NOMO-1 treated with dmso at 0.1 percent for 144 hours (cell line): ENCODE results near the gene MX2.

ENCODE experiments used
- DNase-seq: peaks from one replicate; lab custom pipeline; 2025; ENCODE audit not compliant: unreplicated experiment; lab: John Stamatoyannopoulos, UW

Gene MX2

GRCh38 chr21:41432562-41433460, 71.0 kb downstream of the MX2 start:
- no peak for DNase-seq

GRCh38 chr21:41433566-41433965, 71.7 kb downstream of the MX2 start:
- DNase-seq: no peak

DNA sequence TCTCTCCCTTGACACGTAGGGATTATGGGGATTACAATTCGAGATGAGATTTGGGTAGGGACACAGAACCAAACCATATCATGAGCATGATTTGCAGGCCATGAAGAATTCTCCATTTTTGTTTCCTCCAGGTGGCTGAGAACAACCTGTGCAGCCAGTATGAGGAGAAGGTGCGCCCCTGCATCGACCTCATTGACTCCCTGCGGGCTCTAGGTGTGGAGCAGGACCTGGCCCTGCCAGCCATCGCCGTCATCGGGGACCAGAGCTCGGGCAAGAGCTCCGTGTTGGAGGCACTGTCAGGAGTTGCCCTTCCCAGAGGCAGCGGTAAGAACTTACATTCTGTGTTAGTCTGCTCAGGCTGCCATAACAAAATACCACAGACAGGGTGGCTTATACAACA, 73.9 kb downstream of the MX2 start:
- DNase-seq: no peak

DNA sequence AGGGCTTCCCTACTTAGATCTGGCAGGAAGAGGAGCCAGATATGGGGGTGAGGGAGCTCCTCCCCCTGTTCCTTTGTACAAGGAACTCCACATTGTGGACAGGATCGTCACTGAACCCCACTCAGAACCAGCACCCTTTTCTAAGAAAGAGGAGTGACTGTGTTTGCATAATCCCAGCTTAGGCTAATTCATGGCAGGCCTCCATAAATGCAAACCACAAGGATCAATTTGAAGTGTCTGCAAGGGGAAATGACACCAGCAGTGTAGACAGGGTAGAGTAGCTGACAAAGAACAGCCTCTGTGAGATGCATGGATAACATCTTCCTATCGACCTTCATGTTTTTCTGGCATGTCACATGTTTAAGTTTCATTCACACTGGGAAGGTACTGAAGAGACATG, 75.9 kb downstream of the MX2 start:
- DNase-seq: no peak

DNA sequence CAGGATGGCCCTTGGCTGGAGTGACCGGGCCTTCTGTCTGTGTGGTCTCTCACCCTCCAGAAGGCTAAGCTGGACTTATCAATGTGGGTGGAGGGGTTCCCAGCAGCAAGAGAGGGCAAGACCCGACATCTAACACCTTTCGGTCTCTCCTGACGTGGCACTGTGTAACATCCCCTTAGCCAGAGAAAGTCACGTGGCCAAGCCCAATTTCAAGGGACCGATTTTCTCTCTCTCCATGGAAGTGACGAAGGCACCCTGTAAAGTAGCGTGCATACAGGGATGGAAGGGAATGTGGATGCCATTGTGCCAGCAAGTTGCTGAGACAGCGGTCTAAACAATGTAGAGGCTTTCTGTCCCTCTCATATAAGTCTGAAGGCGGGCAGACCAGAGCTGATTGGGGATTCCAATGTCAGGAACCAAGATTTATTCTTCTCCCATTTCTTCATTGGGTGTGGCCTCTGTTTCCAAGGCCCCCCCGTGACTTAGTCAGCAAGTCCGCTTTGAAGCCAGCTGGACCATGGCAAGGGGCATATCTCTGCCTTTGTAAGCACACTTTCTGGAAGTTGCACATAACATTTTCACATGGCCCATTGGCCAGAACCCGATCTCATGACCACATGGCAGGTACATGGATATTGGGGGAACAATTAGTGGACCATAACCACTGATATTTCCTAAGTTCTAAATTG, 76.7 kb downstream of the MX2 start:
- DNase-seq: no peak

GRCh38 chr21:41439248-41439647, 77.4 kb downstream of the MX2 start:
- DNase-seq: no peak

GRCh38 chr21:41441546-41441945, 79.7 kb downstream of the MX2 start:
- no peak for DNase-seq

DNA sequence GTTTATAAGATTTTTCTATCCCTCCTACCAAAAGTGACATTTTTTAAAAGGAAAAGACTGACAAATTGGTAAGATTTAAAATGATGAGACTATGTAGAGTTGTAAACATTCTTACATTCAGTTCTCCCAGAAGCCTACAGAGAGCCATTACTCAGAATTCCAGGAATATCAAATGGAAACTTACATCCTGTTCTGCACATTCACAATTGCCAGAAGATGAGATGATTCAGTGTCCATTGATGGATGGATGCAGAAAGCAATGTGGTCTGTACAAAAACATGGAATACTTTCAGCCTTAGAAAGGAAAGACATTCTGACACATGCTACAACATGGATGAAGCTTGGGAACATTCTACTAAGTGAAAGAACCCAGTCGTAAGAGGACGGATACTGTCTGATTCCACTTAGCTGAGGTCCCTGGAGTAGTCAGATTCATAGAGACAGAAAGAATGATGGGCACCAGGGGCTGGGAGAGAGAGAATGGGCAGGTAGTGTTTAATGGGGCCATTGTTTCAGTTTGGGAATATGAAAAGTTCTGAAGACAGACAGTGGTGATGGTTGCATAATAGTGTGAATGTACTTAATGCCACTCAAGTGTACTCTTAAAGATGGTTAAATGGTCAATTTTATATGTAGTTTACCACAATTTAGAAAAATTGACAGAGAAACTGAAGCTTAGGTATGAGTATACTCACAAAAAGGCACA, 80.8 kb downstream of the MX2 start:
- DNase-seq: no peak

GRCh38 chr21:41443562-41443961, 81.7 kb downstream of the MX2 start:
- no peak for DNase-seq

- no peak for DNase-seq
Measured at GRCh38 chr21:41444703-41445464, 83.1 kb downstream of the MX2 start.

DNA sequence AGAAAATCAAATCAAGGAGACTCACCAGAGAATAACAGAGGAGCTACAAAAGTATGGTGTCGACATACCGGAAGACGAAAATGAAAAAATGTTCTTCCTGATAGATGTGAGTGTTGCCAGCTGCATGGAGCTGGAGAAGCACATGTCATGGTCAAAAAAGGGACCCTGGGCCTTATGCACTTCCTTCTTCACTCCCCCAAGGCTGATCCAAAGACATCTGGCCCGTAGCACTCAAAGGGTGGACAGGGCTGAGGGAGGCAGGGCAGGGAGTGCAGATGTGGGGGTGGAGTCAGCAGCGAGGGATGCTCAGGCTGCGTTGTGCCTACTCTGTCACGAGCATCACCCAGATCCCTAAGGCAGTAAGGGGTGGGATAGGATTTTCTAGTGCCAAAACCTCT, 83.6 kb downstream of the MX2 start:
- DNase-seq: no peak

DNA sequence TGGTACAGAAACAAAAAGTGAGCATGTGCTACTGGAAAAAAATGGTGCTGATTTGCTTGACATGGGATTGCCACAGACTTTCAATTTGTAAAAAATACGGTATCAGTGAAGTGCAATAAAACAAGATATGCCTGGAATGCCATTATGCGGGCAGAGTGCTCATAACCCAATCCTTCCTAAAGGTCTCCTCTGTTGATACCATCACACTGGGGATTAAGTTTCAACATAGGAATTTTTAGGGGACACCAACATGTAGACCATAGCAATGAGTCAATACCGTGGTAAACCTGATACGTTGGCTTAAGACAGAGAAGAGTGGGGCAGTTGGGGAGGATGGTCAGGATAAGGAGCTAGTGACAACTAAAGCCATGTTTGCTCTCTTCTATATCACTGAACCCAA, 84.8 kb downstream of the MX2 start:
- DNase-seq: no peak

DNA sequence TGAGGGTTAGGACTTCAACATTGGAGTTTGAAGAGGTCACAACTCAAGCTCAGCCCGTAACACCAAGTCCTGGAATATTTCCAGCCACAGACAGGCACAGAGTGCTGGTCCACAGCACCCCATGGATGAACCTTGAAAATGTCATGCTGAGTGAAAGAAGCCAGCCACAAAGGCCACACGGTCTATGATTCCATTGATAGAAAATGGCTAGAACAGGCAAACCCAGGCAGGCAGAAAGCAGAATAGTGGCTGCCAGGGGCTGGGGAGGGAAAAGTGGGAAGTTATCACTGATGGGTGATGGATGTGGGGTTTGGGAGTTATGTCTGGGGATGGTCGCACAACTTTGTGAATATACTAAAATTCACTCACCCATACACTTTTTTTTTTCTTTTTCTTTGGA, 85.5 kb downstream of the MX2 start:
- no peak for DNase-seq

DNA sequence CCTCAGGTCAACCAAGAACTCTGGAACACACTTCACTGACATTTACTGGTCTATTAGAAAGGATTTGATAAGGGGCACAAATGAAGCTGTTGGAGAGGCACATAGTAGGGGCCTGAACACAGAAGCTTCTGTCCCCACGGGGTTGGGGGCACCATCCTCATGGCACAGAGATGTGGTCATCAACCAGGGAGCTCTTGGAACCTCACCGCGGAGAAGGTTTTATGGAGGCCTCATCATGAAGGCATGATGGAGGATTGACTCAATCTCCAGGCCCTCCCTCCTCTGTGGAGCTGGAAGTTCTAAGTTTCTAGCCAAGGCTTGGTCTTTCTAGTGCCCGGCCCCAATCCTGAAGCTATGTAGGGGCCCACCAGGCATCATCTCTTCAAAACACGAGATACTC, 87.8 kb downstream of the MX2 start:
- DNase-seq: no peak

DNA sequence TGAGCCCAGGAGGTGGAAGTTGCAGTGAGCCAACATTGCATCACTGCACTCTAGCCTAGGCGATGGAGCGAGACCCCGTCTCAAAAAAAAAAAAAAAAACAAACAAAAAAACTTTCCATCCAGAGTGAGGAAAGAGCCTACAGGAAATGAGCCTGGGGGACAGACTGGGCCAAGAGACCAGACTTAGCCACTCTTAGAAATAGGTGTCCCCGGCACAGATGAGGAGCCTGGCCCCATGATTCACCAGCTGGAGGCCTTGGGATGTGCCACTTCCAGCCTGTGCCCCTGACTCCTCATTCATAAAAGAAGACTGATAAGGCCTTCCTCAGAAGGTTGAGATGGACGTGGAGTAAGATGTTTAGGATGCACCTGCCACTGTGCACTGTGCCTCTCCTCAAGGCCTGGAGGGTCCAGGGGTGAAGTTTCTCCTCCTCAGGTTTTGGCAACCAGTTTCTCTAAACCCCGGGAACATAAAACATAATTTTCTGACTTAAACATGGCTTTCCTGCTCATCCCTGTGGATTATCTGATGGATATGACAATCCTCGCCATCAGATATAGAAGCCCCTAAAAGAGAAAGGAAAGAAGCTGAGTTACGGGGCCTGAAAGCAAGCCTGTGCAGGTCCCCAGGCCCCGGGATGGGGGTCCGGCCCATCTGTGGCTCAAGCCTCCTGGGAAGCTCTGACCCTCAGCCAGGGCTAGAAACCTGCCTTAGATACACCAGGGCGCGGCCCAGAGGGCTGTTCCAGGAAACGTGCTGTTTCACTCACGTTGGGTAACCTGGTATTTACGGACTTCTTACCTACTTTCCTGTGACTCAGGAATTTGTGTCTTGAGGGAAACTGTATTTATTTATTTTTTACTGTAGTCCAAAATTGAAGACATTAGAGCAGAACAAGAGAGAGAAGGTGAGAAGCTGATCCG, 90.2 kb downstream of the MX2 start:
- DNase-seq: no peak

DNA sequence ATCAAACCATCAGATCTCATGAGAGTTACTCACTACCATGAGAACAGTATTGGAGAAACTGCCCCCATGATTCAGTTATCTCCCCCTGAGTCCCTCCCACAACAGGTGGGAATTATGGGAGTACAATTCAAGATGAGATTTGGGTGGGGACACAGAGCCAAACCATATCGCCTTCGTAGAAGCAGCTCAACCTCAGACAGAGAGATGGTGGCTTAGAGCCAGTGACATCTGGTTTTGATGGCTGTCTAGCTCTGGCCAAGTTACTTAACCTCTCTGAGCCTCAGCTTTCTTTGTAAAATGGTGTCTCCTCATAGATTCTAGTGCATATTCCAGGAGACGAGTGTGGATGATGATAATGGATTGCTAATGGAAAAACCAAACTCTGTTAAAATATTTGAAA, 91.4 kb downstream of the MX2 start:
- no peak for DNase-seq

DNA sequence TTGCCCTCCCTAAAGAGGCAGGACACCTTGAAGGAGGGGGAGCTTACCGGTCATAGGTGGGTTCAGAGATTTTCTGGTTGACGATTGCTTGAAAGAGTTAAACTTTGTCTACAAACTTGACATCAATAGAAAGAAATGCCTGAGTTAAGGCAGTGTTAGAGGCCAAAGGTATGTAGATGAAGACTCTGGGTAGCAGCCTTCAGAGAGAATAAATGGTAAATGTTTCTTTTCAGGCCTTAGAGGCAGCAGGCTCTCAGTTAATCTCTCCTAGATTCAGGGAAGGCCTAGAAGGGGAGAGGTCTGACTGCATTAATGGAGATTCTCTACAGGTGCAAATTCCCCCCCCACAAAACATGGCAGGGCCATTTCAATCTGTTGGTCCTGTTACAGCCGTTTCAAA, 91.9 kb downstream of the MX2 start:
- no peak for DNase-seq

DNA sequence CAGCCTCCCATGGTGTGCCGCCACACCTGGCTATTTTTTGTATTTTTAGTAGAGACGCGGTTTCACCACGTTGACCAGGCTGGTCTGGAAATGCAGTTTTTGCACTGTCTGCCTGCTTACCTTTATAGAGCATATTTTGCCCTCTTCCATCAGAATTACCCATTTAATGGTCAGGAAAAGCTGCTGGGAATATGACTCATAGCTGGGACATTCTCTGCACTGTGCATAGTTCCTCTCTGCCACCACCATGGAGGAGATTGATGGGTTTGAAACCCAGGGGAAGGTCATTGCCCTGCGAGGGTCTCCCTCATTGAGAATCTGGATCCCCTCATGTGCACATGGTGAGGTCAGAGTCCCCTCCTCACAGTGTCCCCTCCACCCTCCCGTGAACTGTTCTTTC, 96.3 kb downstream of the MX2 start:
- no peak for DNase-seq

DNA sequence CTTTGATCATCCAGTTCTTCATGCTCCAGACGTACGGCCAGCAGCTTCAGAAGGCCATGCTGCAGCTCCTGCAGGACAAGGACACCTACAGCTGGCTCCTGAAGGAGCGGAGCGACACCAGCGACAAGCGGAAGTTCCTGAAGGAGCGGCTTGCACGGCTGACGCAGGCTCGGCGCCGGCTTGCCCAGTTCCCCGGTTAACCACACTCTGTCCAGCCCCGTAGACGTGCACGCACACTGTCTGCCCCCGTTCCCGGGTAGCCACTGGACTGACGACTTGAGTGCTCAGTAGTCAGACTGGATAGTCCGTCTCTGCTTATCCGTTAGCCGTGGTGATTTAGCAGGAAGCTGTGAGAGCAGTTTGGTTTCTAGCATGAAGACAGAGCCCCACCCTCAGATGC, 96.7 kb downstream of the MX2 start:
- DNase-seq: no peak
